ENCODE data around the gene CATSPER3. TPM values are rescaled to one million over a fixed set of nuclear protein-coding genes. Genes with fewer than 3 reads are reported as not detected.

Gene CATSPER3
- total RNA-seq, 1 experiment from 2014 or later, result 0.50 TPM

- H3K4me3 Mint-ChIP-seq, result no peak overlapping the region
- Histone ChIP-seq H4K20me1 (ENCODE audit: control insufficient read depth, insufficient read depth, insufficient read length) (no peaks in the 10 kb centered on the region), H2BK12ac (ENCODE audit: insufficient read length, low read depth, low read length) (no peak overlapping the region), H4K8ac (replicated peaks; ENCODE audit: insufficient read length, low read depth, low read length) (no peak overlapping the region), H2AFZ (ENCODE audit: low read length) (no peak overlapping the region), H3K23ac (ENCODE audit: insufficient read length, low read depth, low read length) (no peak overlapping the region), H3K4ac (ENCODE audit: low read depth, low read length) (no peak overlapping the region), H3K56ac (ENCODE audit: insufficient read length, low read depth, low read length) (no peak overlapping the region), H3K9me3 (ENCODE audit: control insufficient read depth, low read depth, low read length) (no peaks in the 10 kb centered on the region), H3K27me3 (ENCODE audit: insufficient read depth, low read length) (no peaks in the 10 kb centered on the region; the same call in 1 of the 2 replicates), H2BK120ac (ENCODE audit: low read depth, low read length, poor library complexity, severe bottlenecking) (no peak overlapping the region), H3K18ac (ENCODE audit: insufficient read length, low read depth, low read length) (no peak overlapping the region), H3K23me2 (ENCODE audit: insufficient read length, low read depth, low read length, poor library complexity, severe bottlenecking) (no peaks in the 10 kb centered on the region), H3T11ph (ENCODE audit: low read length) (no peak overlapping the region), H4K5ac (ENCODE audit: insufficient read length, low read depth, low read length) (no peak overlapping the region), H4K91ac (ENCODE audit: insufficient read length, low read depth, low read length) (no peak overlapping the region), H3K4me2 (ENCODE audit: insufficient read depth, insufficient read length, low read length) (no peak overlapping the region), H2BK20ac (ENCODE audit: low read depth, low read length, poor library complexity, severe bottlenecking) (no peak overlapping the region), H3K79me1 (ENCODE audit: insufficient read depth, low read depth, low read length, poor library complexity, severe bottlenecking) (no peaks in the 10 kb centered on the region), H3K27ac (ENCODE audit: insufficient read length, low read depth, low read length) (no peak overlapping the region), H2BK15ac (ENCODE audit: low read depth, low read length) (no peak overlapping the region), H3K4me1 (ENCODE audit: insufficient read depth, low read length) (no peaks in the 10 kb centered on the region), H3K9ac (ENCODE audit: extremely low read depth, insufficient read length, low read length) (no peak overlapping the region), H2AK5ac (ENCODE audit: insufficient read length, low read length) (no peak overlapping the region), H2BK5ac (ENCODE audit: insufficient read length, low read length) (no peak overlapping the region), H3K79me2 (ENCODE audit: insufficient read depth, low read length) (no peaks in the 10 kb centered on the region), H3K14ac (ENCODE audit: insufficient read depth, low read length) (no peak overlapping the region)
- TF ChIP-seq, protein P1, sequence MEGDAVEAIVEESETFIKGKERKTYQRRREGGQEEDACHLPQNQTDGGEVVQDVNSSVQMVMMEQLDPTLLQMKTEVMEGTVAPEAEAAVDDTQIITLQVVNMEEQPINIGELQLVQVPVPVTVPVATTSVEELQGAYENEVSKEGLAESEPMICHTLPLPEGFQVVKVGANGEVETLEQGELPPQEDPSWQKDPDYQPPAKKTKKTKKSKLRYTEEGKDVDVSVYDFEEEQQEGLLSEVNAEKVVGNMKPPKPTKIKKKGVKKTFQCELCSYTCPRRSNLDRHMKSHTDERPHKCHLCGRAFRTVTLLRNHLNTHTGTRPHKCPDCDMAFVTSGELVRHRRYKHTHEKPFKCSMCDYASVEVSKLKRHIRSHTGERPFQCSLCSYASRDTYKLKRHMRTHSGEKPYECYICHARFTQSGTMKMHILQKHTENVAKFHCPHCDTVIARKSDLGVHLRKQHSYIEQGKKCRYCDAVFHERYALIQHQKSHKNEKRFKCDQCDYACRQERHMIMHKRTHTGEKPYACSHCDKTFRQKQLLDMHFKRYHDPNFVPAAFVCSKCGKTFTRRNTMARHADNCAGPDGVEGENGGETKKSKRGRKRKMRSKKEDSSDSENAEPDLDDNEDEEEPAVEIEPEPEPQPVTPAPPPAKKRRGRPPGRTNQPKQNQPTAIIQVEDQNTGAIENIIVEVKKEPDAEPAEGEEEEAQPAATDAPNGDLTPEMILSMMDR (conservative IDR thresholded peaks at IDR 0.05), result no peak
- no peaks in the 10 kb centered on the region for H3K9me3 Mint-ChIP-seq
- H3K27ac Mint-ChIP-seq, result no peak overlapping the region
- no peaks in the 10 kb centered on the region for H3K4me1 Mint-ChIP-seq
- DNase-seq, result no peak
- no CpG with 5 or more reads among the region's 2 CpGs for WGBS (ENCODE audit: extremely low coverage, insufficient read length, low lambda C conversion rate)
- H3K36me3 Mint-ChIP-seq (ENCODE audit: insufficient read depth in 1 of 3, low read depth in 3 of 3), result no peaks in the 10 kb centered on the region
- peaks cover 100% of the 10 kb centered on the region for H3K27me3 Mint-ChIP-seq (ENCODE audit: low read depth)
These were observed 89.5 kb downstream of the CATSPER3 start for GRCh38 chr5:135057233-135057632.

Measured in H9 (cell line).